Peyer's patch (tissue), 4 donors: ENCODE data around the gene LRRC47.

Experiments
- CTCF ChIP-seq, 6 experiments: fragments of 450-650 bp in 4 of 6; fragments of 200-600 bp in 2 of 6; sonication (generic) in 1 of 6; IDR thresholded peaks; one replicate each; pipeline ENCODE4 v1.5.1; 2017 to 2019; ENCODE audit warnings: antibody characterized with exemption in 6 of 6, mild to moderate bottlenecking in 3 of 6, moderate library complexity in 1 of 6
- POLR2A ChIP-seq, 2 donors: fragments of 450-650 bp; IDR thresholded peaks; one replicate each; pipeline ENCODE4 v1.5.1; 2017; ENCODE audit warnings: antibody characterized with exemption in 2 of 2, mild to moderate bottlenecking in 2 of 2, moderate library complexity in 2 of 2

GRCh38 chr1:3759796-3760195, 36.5 kb downstream of the LRRC47 start:
- no peak for TF ChIP-seq POLR2A (IDR thresholded peaks at IDR 0.05)
- TF ChIP-seq CTCF (IDR thresholded peaks at IDR 0.05) = no peak
